GM06990 (cell line): Measurements from ENCODE around the gene LIMK2.

Experiments used
- DNase-seq: peaks from one replicate; pipeline ENCODE4 v3.0.0-alpha.2; 2011; ENCODE audit not compliant: insufficient read length; ENCODE audit errors: extremely low read depth
- H3K27me3 ChIP-seq: replicated peaks from 2 replicates; pipeline ENCODE4 v1.6.0; 2011; ENCODE audit warnings: low read length; ENCODE audit not compliant: control insufficient read depth, insufficient read depth
- H3K36me3 ChIP-seq: 2 replicates; pipeline ENCODE4 v1.5.1; 2011; ENCODE audit warnings: low read length; ENCODE audit not compliant: control insufficient read depth, insufficient read depth
- H3K4me3 ChIP-seq: replicated peaks from 2 replicates; pipeline ENCODE4 v1.5.1; 2011; ENCODE audit warnings: low read depth, mild to moderate bottlenecking, control low read depth, low read length
- TF ChIP-seq, protein P1 (sequence below): IDR thresholded peaks from 2 replicates; pipeline ENCODE4 v1.5.1; 2011; ENCODE audit warnings: low read length, control low read depth, mild to moderate bottlenecking, inconsistent platforms; ENCODE audit not compliant: insufficient read depth, poor library complexity, severe bottlenecking

LIMK2 gene

GRCh38 chr22:31210556-31211421 is 1.3 kb upstream of the LIMK2 start:
- DNase-seq: no peak
- Histone ChIP-seq H3K27me3 (no peaks in the 10 kb centered on the region), H3K4me3 (no peak overlapping the region), H3K36me3 (no peaks in the 10 kb centered on the region)
- TF ChIP-seq, protein P1, sequence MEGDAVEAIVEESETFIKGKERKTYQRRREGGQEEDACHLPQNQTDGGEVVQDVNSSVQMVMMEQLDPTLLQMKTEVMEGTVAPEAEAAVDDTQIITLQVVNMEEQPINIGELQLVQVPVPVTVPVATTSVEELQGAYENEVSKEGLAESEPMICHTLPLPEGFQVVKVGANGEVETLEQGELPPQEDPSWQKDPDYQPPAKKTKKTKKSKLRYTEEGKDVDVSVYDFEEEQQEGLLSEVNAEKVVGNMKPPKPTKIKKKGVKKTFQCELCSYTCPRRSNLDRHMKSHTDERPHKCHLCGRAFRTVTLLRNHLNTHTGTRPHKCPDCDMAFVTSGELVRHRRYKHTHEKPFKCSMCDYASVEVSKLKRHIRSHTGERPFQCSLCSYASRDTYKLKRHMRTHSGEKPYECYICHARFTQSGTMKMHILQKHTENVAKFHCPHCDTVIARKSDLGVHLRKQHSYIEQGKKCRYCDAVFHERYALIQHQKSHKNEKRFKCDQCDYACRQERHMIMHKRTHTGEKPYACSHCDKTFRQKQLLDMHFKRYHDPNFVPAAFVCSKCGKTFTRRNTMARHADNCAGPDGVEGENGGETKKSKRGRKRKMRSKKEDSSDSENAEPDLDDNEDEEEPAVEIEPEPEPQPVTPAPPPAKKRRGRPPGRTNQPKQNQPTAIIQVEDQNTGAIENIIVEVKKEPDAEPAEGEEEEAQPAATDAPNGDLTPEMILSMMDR: no peak

DNA sequence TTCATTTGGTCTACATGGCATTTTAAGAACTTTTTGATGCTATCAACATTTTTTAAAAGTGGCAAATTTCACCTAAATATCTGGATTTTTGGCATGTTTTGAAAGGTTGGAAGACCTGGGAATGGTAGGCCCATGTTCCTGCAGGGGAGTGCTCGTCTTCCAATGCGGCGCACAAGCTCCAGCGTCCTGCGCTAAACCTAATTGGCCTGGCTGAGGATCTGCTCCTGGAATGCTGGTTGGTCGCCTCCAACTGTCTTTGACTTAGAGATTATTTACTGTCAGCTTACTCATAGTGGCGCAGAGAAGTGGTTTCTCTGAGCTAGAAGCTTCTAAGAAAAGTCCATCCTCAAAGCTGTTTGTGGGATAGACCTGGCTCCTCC is 626 bp upstream of the LIMK2 start:
- DNase-seq: no peak

GRCh38 chr22:31212783-31213629 is 908 bp downstream of the LIMK2 start:
- Histone ChIP-seq H3K36me3 (no peaks in the 10 kb centered on the region), H3K27me3 (no peaks in the 10 kb centered on the region), H3K4me3 (peak overlapping the region; percentile 80)
- DNase-seq: no peak
- TF ChIP-seq, protein P1: no peak

More for the DNA sequence above, 626 bp upstream of the LIMK2 start:
- H3K27me3 ChIP-seq: no peaks in the 10 kb centered on the region
- H3K4me3 ChIP-seq: peak overlapping the region; percentile 12
- TF ChIP-seq, protein P1: no peak
- H3K36me3 ChIP-seq: no peaks in the 10 kb centered on the region

DNA sequence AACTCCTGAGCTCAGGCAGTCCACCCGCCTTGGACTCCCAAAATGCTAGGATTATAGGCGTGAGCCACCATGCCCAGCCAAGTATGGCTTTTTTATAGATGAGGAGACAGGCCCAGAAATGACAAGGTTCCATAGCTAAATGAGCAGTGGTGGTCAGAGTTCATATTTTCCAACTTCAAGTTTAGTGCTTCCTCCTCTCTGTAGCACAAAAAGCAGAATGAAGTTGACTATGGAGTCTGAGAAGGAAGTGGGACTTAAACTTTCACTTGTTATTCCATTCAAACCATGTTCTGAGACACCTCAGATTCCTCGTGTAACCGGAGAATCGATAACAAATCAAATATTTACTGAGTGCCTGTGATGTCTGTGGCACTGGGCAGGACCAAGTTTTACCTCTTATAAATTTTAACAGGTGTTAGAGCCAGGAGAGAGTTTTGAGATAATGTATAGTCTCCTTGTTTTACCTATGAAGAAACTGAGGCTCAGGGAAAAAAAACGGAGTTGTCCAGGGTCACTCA is 3.0 kb downstream of the LIMK2 start:
- H3K27me3 ChIP-seq: no peaks in the 10 kb centered on the region
- H3K36me3 ChIP-seq: no peaks in the 10 kb centered on the region
- no peak overlapping the region for H3K4me3 ChIP-seq
- TF ChIP-seq, protein P1: no peak
- no peak for DNase-seq

- H3K4me3 ChIP-seq: no peak overlapping the region
- DNase-seq: no peak
- no peaks in the 10 kb centered on the region; the same call in 1 of the 2 replicates for H3K36me3 ChIP-seq
- TF ChIP-seq, protein P1: no peak
- H3K27me3 ChIP-seq: no peaks in the 10 kb centered on the region
Measured at GRCh38 chr22:31218565-31219262, 6.6 kb downstream of the LIMK2 start.
